HG03571 (cell line): ENCODE data around the gene FGD5.

ENCODE experiments used
- ATAC-seq: cut with Tn5 transposase; IDR thresholded peaks from one replicate; pipeline ENCODE4 v1.9.1; 2021; ENCODE audit not compliant: unreplicated experiment

Gene FGD5

DNA sequence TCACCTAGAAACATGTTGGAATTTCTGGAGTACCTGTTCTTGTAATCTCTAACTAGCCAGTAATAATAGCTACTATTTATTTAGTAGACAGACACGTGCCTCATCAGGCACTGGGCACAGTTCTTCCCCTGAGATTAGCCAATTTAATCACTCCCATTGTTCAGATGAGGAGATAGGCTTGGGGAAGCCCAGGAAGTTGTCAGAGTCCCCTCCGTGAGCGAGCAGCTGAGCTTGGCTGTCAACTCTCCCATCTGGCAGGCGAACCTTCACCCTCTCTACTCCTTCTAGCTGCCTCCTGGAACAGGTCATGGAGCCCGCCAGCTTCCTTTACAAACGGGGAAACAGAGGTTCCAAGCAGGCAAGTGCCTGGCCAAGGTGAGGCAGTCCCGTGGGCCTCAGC, 31.1 kb upstream of the FGD5 start:
- ATAC-seq: no peak

DNA sequence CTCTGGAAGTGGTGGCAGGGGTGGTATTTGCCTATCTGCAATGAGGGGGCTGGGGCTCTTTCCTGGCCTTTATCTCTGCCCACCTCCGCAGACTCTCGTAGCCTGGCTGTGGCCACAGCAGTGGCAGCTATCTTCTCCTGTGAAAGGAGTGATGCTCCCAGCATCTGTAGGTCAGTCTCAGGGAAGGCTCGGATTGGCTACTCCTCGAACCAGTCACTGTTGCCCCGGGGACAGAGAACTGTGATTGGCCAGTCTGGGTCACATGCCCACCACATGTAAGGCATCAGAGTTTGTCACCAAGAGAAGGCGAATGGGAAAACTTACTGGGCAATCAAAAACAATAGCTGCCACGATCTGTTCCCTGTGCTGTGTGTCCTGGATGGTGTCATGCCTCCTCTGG, 30.1 kb upstream of the FGD5 start:
- ATAC-seq: no peak

DNA sequence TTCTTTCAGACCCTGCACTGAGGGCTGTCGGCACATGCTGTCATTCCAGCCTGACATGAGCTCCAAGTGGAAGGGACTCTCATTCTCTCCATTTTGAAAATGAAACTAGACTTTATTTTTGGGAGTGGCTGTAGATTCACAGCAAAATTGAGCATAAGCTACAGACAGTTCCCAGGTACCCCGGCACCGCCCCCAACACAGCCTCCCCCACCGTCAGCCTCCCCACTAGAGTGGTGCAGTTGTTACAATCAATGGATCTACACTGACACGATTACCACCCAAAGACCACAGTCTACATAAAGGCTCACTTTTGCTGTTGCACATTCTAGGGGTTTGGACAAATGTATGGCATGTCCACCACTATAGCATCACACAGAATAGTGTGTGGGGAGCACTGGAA, 29.5 kb upstream of the FGD5 start:
- ATAC-seq: no peak

DNA sequence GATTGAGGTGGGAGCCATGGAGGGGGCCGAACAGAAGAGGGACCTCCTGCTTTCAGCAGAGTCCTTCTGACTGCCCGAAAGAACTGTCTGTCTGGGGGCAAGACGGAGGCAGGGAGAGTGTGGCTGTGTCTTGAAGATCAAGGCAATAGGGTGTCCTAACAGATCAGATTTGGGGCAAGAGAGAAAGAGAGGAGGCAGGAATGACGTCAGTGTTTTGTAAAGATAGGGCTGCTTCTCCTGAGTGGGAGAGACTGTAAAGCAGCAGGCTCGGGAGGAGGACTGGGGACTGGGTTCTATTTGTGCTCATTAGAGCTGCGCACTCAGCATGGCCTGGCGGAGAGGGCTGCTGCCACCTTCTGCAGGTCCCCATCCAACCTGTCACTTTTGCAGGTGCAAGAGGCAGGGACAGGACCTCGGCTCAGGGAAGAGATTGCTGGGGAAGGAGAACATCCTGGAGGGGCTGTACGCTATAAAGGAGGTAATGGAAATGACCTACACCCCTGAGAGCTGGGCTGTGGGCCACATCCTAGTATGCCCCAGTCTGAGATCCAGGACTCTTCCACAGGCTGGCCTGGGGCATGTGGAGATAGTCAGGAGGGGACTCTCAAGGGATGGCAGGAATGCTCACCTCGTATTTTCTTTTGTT, 29.0 kb upstream of the FGD5 start:
- no peak for ATAC-seq

DNA sequence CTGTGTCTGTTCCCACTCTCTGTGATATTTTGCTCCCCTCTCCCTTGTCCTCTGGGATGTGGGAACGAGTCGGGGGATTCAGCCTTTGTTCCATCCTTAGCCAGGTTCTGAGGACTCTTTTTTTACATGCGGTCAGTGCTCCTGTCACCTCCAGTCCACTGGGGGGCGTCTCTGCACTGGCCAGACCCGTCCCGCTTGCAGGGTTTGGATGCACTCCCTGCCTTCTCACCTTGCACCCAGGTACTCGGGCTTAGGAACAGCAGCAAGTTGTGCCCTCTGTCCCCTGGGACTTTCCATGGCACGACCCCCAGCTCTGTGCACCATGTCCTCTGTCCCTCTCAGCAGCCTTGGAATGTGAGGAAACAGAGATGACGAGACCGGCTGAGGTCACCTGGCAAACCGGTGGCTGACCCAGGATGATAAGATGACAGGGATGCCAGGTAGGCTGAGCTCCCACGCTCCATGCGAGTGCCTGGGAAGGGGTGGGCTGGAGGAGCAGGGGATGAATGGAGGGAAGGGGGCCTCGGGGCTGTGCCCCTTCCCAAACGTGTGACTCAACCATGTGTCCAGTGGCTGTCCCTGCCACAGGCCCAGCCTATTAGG, 27.3 kb upstream of the FGD5 start:
- no peak for ATAC-seq

DNA sequence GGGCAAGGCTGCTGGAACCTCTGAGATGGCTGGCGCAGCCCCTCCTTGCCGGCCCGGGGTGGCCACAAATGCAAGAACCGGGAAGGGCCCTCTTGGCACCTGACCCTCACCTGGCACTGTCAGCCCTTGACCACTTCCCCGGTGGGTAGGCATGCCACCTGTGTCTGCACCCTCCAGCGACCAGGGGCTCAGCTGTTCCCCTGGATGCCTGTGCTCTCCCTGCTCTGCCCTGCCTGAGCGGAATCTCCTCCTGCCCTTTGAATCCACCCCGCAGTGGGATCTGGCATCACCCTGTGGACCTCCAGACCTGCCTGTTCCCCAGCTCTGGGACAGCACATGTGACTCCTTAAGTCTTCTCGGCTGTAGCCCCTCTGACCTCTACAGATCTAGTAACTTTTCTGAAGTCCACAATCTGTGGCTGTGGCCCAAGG, 26.1 kb upstream of the FGD5 start:
- ATAC-seq: no peak

DNA sequence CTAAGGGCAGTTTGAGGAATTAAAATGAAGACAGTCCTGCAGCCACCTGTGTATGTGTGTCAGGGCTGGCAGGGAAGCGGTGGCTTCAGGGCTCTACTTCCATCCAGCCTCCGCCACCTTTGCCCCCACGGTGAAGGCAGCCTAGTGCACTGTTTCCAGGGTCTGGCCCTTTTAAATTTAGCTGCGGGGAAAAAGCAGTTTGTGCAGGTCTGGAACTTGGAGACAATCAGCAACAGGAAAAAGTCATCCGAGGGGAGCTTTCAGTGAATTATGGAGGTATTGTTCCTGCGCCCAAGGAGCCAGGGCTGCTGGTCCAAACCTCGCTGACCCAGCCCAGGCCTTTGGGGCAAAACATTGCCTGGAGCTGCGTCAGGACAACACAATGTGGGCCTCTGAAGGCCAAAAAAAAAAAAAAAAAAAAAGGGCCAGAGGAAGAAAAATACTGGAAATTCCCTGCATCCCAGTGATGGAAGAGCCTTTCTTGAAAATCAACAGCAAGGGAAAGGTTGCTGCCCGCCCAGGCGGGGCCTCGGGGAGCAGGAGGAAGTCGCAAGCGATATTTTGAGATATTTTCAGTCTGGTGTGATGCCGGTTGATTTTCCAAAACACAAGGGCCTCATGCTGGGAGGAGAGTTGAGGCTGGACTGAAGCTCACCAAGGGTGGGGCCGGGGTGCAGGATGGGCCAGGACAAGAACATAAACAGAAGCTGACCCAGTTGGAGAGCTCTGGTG, 25.5 kb upstream of the FGD5 start:
- ATAC-seq: no peak

DNA sequence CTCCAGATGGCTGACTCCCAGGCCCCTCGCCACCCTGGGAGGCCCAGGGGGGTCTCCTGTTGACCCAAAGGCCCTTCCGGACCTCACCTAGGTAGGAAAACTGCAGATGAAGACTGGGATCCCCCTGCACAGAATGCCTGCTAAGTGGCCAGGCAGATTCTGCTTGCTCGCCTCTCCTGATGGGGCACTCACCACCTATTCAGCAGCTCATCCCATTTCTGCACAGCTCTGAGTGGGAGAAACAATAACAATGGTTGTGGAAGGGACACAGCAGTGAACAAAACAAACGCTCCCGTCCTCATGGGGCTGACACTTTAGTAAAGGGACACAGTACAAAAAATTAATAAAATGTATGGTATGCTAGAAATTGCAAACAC, 24.9 kb upstream of the FGD5 start:
- no peak for ATAC-seq

DNA sequence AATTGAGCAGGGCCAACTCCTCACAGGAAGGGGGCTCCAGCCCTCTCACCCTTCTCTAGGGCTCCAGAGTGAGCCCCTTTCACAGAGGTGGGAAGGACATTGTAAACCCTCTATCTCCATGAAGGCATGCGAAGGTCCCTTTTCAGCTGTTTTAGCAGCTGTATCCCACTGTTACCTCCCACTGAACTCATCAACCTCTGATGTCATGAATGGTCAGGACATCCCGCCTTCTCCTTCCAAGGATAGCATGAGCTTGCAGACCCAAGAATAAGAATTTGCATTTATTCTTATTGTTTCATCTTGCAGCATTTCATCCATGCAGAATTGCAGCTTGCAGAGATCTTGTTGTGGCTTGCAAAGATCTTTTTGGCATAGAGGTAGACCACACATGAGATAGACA, 24.3 kb upstream of the FGD5 start:
- ATAC-seq: no peak

DNA sequence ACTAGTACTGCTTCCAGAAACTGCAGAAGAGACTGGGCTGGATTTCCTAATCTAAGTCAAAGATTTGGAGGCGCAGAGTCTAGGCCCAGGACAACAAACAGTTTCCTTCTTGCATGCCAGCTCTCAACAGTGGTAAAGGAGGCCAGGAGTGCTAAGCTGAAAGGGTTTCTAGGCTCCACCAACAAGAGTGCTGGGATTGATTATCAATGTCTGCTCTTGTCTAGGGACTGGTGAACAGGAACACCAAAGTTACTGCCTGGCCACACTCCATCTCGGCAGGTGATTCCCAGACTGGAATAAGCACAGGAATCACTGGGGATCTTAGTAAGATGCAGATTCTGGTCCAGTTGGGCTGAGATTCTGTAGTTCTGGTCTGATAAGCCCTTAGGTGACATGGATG, 22.8 kb upstream of the FGD5 start:
- ATAC-seq: no peak

DNA sequence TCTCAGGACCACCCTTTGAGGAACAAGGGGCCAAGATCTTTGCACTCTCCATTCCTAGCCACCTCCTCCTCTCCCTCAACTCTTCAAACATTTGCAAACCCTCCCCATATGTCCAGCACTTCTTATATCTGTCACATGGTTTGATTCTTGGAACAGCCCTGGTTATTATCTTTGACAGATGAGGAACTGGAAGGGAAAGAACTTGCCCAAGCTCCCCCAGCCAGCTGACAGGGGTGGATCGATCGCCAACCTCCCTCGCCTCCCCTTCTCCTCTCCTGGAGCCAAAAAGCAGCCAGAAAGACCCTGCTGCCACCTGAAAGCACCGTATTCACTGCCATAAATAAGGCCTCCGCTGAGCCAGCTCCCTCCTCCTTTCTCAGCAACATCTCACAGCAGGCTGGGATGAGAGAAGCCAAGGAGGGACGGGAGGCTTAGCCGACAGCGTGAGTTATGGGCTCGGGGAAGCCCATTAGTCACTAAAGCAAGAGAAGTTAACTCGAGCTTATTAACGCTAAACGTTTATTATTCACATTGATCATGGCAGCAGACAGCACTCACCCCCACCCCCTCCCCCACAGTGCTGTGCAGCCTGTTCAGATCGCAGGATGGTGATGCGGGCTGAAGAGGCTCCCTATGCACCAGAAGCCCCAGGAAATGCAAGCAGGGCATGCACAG, 22.2 kb upstream of the FGD5 start:
- no peak for ATAC-seq

DNA sequence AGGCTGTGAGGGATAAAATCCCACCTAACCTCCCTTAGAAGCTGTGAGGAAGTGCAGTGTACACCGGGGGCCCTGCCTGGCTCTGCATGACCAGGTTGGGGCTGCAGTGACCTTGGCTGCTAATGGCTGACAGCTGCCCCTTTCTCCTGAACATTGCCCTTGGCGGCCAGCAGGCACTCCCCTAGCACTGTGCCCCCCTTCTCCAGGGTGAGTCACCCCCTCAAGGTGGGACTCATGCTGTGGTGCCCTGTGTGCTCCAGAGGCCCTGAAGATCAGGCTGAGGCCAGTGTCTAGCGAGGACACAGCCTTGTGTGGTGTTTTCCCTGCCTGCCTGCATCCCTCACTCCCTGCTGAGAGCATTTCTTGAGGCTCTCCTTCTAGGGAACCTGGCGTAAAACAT, 21.0 kb upstream of the FGD5 start:
- ATAC-seq: no peak

DNA sequence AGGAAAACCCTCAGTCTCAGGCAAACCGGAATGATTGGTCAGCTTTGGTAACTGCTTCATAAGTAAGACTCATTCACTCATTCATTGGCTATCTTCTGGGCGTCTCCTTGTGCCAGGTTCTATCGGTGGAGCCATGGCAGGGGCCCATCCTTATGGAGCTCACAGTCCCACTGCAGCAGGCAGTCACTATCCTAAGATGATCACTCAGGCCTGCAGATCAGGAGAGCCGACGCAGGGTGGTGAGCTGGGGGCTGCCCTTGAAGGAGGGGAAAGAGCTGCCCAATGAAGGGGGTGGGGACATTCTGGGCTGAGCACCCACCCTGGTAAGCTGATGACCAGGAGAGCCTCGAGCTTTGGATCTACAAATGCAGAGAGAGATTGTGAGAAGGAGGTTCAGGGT, 20.5 kb upstream of the FGD5 start:
- ATAC-seq: no peak

DNA sequence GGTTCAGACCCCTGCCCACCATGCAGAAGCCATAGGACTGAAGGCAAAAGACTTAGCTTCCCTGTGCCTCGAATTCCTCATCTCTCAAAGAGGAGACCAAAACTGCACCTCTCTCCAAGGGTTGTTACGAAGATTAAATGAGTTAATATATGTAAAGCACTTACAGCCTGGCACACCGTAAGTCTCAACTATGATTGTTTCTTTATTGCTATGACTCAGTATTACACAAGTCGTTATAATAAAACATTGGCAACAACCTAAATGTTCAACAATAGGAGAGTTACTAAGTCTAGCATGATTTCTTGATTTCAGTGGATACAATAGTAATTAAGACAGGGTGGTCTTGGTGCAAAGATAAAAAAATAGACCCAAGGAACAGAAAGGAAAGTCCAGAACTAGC, 19.6 kb upstream of the FGD5 start:
- ATAC-seq: no peak

DNA sequence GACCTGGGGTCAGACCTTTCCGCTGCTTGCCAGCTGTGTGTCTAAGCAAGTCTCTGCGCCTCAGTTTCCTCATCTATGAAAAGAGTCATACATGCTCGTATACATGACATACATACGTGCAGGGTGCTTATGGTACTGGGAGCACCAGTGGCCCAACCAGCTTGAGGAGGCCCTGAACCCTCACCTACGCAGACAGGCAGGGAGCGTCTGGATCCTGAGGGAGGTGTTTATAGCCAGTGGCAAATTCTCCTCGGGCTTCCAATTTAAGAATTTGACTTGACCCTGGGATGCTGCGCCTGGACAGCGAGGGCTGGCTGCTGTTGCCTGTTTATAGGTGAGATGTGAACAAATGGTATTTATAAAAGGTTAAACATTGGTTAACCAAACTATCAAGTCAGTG, 17.7 kb upstream of the FGD5 start:
- ATAC-seq: no peak

DNA sequence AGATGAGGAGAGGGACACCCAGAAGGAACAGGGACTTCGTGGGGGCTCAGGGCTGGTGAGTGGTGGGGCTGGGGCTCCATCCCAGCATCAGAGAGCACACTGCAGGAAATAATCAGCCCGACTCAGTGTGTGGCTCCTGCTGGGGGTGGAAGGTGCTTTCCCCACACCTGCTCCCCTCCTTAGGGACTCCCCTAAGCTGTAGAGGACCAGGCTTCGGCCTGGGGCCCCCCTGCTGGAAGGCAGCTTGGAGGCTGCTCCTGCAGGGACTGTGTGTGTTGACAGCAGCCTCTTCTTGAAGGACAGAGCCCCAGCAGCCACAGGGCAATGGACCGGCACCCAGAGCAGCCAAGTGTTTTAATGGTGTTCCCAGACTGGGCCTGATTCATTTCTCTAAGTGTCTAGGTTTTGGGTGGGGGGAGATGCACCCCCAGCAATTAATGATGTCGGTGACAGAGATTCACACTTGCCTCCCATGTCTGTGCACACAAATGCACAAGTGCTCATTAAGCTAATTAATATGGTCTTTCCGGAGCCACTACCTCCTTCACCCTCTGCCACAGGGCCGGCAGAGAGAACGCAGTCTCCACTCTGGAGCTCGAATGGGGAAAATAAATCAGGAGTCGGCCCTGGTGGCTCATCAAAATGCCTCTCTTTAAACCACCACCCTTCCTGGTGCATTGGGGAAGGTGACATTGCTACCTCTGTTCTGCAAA, 16.9 kb upstream of the FGD5 start:
- ATAC-seq: no peak

DNA sequence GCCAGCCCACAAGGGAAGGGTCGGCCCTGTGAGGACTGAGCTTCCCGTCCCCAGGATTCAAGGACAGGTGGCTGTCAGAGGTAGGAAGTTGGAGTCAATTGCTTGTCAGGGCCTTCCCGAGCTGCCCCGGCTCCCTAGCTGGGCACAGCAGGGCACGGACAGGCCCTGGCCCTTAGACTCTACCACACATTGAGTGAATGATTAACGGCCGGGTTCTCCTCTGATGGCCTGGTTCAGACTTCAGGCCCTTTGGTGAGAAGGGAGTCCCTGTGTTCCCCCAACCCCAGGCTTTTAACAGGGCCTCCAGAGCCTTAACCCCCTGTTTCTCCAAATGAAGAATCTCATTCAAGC, 16.4 kb upstream of the FGD5 start:
- ATAC-seq: no peak

DNA sequence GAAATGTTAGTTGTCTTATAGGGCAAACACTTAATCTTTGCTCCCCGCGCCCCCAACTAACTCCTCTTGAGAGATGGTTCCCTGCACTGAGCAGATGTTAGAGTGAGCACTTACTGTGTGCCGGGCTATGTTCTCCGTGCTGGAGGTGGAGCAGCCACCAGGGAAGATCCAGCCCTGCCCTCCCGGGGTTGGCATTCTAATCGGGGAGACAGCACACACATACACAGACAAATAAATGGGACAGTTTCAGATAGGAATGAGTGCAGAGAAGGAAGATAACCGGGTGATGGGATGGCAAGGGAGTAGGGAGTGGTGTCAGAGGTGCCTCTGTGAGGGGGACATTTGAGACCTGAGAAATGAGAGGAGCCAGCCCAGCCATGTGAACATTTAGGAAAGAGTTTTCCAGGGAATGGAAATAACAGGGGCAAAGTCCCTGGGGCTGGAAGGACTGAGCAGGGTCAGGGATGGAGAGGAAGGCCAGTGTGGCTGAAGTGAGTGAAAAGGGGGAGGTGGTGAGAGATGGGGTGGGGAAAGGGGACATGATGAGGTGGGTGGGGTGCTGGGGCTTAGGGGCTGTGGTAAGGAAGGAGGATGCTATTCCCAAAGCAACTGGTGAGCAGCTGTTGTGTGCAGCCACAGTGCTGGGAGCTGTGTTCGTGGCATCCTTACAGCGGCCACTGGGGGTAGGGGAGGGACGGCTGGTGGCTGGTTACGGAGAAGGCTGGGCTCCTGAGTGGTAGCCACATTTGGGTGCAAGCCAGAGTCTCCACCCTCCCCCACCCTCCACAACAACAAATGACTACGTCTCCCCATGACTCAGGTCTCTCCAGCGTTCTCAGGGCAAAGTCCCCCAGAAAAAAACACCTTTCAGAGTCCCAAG, 15.4 kb upstream of the FGD5 start:
- ATAC-seq: no peak

DNA sequence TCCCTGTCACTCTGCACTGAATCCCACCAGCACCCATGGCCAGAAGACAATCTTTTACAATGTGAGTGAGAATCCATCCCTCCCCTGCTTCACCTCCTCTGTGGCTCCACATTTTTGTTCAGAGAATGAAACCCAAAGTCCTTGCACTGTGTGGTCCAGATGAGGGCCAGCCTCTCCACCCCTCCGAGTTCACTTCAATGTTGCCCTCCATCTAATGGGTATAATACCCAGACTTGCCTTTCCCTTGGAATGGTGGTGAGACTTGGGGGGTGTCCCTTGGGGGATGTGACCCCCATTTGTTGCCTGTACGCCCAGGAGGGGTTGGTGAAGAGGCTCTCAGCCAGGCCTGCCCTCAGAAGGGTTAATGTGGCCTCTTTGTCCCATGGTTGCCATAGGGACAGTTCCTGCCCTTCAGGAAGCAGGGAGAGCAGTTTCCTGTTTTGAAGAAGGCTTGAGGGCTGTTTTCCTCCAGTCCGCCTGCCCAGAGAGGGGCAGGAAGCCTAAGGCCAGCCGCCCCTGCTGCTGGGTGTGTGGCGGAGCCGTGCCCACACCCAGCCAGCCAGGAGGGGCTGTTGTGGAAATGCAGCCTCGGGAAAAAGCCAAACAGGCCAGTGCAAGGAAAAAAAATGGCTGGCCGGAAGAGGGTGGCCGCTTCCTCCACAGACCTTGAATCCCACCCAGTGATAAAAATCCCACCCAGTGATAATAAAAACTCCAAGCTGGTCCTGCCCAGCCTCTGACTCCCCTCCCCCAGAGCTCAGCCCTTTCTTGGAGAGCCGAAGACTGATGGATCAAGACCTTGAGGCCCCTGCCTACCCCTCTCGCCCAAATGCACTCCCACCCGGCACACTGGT, 14.6 kb upstream of the FGD5 start:
- ATAC-seq: no peak
